Femur (tissue), 1 donor: ENCODE results near the gene DOCK11.
"Not testable (repeated sequence)": the region's sequence is repeated elsewhere in the genome, so short reads cannot be mapped to it uniquely, and the experiment has no call there.

Experiments used
- DNase-seq: peaks from one replicate; pipeline ENCODE4 v3.0.0-alpha.2; 2017

The DOCK11 gene

DNA sequence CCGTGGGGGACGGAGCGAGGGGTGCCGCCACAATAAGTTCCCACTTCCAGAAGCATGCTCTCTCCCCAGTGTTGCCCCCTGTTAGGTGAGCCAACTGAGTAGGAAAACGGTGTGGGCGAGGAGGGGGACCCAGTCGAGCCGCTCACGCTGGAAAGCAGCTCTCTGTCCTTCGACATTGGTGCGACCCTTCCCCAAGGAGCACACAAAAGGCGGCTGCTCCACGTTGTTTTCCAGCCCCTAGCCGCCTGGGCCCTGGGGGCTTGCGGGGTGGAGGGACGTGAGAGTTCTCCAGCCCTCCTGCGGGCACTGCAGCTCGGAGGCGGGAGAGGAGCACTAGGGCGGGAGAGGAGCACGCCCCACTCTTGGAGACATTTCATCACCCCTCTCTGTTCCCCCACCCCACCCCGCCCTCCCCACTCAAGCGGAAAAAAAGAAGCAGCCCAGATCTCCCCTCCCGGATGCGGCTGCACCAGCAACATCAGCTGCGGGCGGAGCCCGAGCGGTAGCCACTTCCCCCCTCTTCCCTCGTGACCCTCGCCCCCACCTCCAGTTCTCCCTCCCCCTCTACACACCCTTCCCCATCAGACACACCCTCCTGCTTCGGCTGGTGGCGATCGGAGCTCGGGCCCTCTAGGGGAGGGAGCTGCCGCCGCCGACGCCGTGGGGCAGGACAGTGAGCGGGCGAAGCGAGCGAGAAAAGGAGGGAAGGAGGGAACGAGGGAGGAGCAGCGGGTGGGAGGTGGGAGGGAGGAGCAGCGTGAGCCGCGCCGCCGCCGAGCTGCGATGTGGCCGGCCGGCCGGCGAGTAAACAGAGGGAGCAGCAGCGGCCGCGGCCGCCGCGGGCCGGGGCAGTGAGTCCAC is at the start of gene DOCK11:
Gene DOCK11, plus strand, starts transcription at position 755 of the 861 bp plus-strand sequence. CDS start 157 bp downstream, outside the sequence.
- DNase-seq, result peak; percentile 89

DNA sequence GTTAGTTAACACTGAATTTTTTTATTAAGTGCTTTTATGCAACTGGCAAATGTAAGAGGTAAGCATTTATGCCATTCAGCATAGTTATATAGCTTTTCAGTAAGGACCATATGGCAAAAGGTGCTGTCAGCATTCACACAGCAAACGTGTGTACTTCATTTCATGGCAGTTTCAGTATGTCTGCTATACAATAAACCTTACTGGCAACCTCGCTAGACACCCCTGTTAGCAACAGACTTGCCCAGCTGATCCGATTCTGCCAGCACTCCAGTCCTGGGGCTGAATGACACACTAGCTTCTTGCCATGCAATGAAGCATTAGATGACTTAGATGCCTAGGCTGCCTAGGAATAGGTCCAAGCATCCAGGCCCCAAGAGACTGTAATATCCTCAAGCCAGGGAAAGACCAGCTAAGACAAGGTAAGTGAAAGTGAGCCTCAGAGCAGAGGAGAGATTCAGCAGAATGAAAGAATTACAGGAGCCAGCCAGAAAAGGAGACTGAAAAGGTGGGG is 47.3 kb upstream of the DOCK11 start:
- DNase-seq, result no peak

- no peak for DNase-seq
Observed at GRCh38 chrX:118455013-118455412, 40.6 kb upstream of the DOCK11 start.

DNA sequence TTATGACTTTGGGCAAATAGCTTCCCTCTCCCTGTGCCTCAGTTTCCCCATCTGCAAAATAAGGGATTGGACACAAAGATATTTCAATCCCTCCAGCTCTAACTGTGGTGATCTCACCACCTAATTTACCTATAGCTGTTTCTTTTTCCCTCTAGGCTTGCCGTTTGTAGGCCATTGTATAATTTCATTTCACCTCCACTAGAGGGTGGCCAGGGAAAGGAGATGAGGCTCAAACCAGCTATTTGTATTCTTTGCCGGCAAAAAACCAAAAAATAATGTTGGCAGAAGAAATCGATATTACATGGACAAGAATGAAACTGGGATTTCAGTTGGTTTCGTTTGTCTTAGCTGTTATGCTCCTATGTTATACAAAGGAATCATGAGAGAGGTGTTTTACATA is 36.1 kb upstream of the DOCK11 start:
- peak; percentile 23 for DNase-seq

- no peak for DNase-seq
Observed at GRCh38 chrX:118464501-118464900, 31.1 kb upstream of the DOCK11 start.

GRCh38 chrX:118468122-118468521 is 27.5 kb upstream of the DOCK11 start:
- no peak for DNase-seq

GRCh38 chrX:118470721-118471347 is 24.8 kb upstream of the DOCK11 start:
- DNase-seq, result not testable (repeated sequence)

DNA sequence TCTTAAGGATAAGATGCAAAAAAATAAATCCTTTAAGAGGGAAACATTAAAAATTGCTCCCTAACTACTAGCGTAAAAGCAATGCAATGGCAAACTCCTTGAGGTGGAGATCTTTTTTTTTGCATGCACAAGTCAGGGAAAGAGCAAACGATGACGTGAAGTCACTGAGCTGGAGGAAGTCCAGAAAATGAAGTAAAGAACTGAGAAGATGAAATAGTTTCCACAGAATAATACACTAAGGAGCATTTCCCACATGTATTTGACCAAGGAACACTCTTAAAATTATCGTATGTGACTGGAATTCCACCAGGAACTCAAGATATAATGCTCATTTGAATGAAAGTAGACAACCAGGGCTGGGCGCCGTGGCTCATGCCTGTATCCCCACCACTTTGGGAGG is 21.0 kb upstream of the DOCK11 start:
- DNase-seq, result no peak

GRCh38 chrX:118475903-118476302 is 19.7 kb upstream of the DOCK11 start:
- no peak for DNase-seq

GRCh38 chrX:118480172-118480571 is 15.4 kb upstream of the DOCK11 start:
- DNase-seq, result no peak

- not testable (repeated sequence) for DNase-seq
Observed at GRCh38 chrX:118482384-118482783, 13.2 kb upstream of the DOCK11 start.

DNA sequence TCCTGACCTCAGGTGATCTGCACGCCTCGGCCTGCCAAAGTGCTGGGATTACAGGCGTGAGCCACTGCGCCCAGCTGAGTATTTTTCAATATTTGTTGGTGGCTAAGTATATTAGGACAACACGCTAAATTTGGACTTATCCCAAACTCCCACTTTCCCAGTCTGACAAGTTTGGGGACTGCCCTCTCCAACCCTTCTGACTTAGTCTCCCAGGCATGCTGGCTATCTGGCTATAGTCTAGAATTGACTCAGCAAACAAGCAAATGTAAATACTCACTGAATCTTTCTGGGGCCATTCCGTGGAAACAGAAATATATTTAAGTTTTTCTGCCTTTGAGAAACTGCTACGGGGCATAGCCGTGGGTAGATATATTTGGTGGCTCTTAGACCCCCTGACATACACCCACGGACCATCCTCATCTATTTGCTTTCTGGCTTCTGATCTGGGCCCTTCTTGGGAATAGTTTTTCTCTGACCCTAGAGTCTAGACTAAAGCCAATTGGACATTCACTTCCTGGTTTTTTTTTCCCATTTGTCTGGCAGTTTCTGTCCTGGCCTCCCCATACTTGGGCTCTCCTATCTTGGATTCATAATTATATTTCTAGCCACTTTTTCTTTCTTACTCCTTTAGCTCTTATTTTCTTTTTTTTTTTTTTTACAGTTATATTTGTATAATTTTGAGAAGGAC is 11.3 kb upstream of the DOCK11 start:
- no peak for DNase-seq

GRCh38 chrX:118486693-118487092 is 8.9 kb upstream of the DOCK11 start:
- DNase-seq, result not testable (repeated sequence)

- no peak for DNase-seq
Observed at GRCh38 chrX:118493016-118493415, 2.6 kb upstream of the DOCK11 start.

DNA sequence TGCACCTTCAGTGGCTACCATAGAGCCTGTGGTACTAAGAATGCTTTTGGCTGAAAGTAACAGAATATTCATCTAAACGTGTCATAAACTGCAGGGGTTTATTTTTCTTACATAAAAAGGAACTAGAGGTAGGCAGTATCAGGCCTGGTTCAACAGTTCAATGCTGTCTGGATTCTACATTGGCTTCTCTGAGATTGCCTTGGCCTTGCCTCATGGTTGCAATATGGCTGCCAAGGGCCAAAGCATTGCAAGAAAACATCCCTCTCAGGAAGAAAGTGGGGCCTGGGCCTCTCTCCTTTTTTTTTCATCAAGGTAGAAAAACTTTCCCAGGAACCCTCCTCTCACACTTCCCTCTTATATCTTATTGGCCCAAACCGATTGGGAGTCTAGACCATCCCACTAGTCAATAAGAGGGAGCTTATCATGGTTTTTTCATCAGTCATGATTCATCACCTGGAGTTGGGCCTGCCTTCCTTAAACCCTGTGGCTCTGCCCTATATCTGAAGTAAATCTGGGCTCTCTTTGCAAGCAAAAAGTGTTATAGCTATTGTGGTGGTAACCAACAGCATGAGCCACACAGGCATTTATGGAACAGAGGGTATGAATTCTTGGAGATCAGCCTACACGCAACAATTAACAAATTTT is 1.8 kb upstream of the DOCK11 start:
- DNase-seq, result no peak

DNA sequence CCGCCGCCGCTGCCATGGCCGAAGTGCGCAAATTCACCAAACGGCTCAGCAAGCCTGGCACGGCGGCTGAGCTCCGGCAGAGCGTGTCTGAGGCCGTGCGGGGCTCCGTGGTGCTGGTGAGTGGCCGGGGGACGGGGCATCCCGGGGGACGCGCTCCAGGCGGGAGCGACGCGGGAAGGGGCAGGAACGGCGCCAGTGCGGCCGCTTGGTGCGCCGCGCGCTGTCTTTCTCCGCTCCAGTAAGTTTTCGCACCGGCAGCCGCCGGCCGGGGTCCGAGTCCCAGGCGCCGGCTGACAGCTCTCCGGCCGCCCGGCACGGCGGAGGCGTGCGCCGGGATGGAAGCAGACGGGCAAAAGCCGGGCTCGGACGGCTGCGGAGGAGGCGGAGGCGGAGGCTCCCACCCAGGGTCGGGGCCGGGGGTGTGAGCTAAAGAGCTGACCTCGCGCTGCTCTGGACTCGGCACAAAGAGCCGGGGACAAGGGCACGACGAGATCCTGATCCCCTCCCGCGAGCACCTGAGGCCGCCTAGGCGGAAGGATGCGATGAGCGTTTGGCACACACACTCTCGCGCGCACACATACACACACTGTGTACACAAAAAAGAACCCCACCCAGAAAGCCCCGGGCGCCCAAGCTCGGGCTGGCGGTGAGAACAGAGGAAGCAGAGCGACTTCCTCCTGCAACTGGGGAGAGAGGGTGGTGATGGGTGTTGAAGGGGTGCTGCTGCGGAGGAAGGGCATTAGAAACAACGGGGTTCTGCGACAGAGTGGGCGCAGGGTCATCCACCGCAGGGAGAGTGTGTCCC is 545 bp downstream of the DOCK11 start:
- peak; percentile 58 for DNase-seq

DNA sequence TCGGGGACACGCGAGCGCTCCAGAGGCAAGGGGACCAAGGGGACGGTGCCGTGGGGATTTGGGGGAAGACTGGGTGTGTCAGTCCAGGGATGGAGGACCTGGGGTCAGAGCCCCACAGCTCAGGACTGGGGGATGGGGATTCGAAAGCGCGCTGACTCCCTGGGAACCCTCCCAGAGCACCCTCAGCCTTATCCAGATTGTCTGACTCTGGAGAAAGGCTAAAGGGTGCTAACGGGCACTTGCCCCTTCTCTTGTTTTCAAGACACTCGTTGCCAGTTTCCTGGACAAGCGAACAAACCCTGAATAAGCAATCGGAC is 1.1 kb downstream of the DOCK11 start:
- no peak for DNase-seq

DNA sequence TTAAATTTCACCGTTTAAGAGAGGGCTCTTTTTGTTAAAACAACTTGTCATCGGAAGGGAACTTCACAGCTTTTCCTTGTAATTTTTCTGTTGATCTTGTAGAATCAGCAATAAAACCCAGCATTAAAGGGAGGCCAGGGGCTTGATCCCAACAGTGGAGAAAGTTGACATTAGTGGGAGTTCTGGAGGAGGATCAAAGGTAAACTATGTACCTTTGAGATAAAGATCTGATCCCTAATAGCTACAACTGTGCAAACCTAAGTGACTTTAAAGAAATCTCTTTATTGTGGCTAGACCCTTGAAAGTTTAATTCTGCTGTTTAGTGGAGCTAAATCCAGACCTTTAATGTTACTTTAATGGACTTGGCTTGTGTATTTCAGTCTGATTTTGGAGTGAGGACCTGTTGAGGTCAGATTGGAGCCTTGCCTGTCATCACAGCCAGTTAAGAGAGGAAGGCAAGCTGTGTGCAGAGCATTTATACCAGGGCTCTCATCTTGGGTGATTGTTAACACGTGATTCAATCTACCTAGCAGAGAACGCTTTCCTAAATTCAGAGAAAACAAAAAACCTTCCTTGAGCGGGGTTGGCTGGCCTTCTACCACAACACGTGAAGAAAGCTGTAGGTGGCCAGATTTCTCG is 1.7 kb downstream of the DOCK11 start:
- DNase-seq, result no peak

DNA sequence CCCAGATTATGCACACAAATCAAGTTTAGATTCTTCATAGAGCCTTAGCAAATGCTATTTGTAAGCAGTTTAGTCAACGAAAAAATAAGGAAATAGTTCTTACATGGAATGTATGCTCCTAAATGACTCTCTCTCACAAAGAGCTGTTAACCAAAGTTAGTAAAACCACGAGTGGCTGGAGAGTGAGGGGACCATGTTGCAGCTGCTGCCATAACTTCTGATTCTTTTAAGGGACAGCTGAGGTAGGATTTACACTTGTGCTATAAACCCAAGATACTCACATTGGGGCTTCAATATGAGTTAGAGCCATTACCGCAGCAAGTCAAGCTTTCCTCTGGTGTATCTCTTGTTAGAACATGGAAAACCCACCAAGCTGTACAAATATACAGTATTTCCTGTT is 2.7 kb downstream of the DOCK11 start:
- no peak for DNase-seq

DNA sequence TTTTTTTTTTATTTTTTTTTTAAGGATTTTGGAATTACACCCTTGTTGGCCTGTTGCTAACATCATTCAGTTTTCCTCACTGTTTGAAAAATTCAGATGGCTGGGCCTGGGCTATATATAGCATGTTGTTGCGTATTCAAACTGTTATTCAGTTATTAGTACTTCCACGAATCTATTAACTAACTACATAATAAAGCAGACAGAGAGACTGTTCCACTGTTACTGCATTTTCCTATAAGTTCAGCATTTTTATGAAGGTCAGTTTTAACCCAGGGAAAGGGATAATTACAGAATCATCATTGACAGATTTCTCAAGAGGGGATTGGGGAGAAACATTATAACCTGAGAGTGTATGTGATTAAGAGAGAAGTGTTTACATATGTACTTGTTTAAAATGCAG is 3.1 kb downstream of the DOCK11 start:
- DNase-seq, result no peak

GRCh38 chrX:118499295-118499694 is 3.7 kb downstream of the DOCK11 start:
- no peak for DNase-seq
